Measurements from ENCODE around the gene ZIC5. TPM values are rescaled to one million over a fixed set of nuclear protein-coding genes. Genes with fewer than 3 reads are reported as not detected.
A peak's percentile ranks its signal among the peaks of the same experiment; 100 is the strongest.

Gene ZIC5
- total and polyA plus RNA-seq, 2 of the 13 experiments (the other 11 are each of a cell fraction or from before 2014, with no cell fraction given) = 0.02 to 0.07 TPM

GRCh38 chr13:99926014-99926731 is 45.4 kb downstream of the ZIC5 start:
- CTCF ChIA-PET (ENCODE audit: low intra/inter-chr PET ratio, low total read pairs) = no interaction called here
- no peaks in the 10 kb centered on the region for H3K36me3 ChIP-seq (replicated peaks in 1 of 2; ENCODE audit: control insufficient read depth in 1 of 2, insufficient read depth in 2 of 2, low read length in 2 of 2)
- H2AFZ ChIP-seq (ENCODE audit: low read length) = no peak overlapping the region
- H3K27ac ChIP-seq (ENCODE audit: extremely low read length, insufficient read depth, low read length) = no peak overlapping the region
- intact Hi-C loops (cut with micrococcal nuclease; ENCODE audit: unreplicated experiment) (no loop called here), in situ Hi-C loops (cut with HindIII; ENCODE audit: extremely low pct_ligation_motif_present, low pct_unique_long_range_greater_than_20kb) (no loop called here)
- H3K9me3 ChIP-seq (ENCODE audit: low read length) = no peaks in the 10 kb centered on the region
- TF ChIP-seq KAT7 (CRISPR knock-in tag; IDR thresholded peaks at IDR 0.05; ENCODE audit: borderline replicate concordance) (no peak), ZBTB33 (CRISPR knock-in tag; IDR thresholded peaks at IDR 0.05) (peak; percentile 62; the same call in 1 of the 2 replicates)
- no peak overlapping the region for H3K4me2 ChIP-seq (ENCODE audit: low read depth, low read length)
- H3K4me3 ChIP-seq (replicated peaks in 1 of 3; ENCODE audit: insufficient read depth in 1 of 3, low read depth in 2 of 3, low read length in 3 of 3) = no peak overlapping the region
- FAIRE-seq (no peak), DNase-seq (ENCODE audit: low spot score) (no peak), ATAC-seq (no peak; the same call in 2 of the 3 replicates)
- no TSS peak for BruUV-seq (replicated peaks)
- H3K9ac ChIP-seq (ENCODE audit: insufficient read depth, low read depth, low read length) = no peak overlapping the region
- H3K79me2 ChIP-seq (ENCODE audit: insufficient read depth, low read length) = no peaks in the 10 kb centered on the region
- H4K20me1 ChIP-seq (ENCODE audit: insufficient read depth, low read length) = no peaks in the 10 kb centered on the region
- peaks cover 2 to 7% of the 10 kb centered on the region in 2 experiments; a peak in 3 of 5 replicates for H3K27me3 ChIP-seq (ENCODE audit: control insufficient read depth in 1 of 2, insufficient read depth in 2 of 2, low read length in 2 of 2)
- H3K4me1 ChIP-seq (ENCODE audit: insufficient read depth, low read length) = peaks cover 26% of the 10 kb centered on the region
- WGBS (ENCODE audit: low lambda C conversion rate) = 68% methylated on average over 20 of the region's 29 CpGs
- POLR2A ChIA-PET = no interaction called here

GRCh38 chr13:99923877-99924582 is 47.5 kb downstream of the ZIC5 start:
- DNase-seq (ENCODE audit: low spot score) = no peak
- POLR2A ChIA-PET = no interaction called here
- no peak overlapping the region for H3K4me2 ChIP-seq (ENCODE audit: low read depth, low read length)
- peak; percentile 9; the same call in 1 of the 2 replicates for TF ChIP-seq CEBPG (CRISPR knock-in tag; IDR thresholded peaks at IDR 0.05)
- peak; percentile 46; the same call in 1 of the 2 replicates for TF ChIP-seq ZNF770 (CRISPR knock-in tag; IDR thresholded peaks at IDR 0.05)
- TF ChIP-seq THAP7 (CRISPR knock-in tag; IDR thresholded peaks at IDR 0.05) = no peak
- intact Hi-C loops (cut with micrococcal nuclease; ENCODE audit: unreplicated experiment) = no loop called here
- no peak for FAIRE-seq
- no peak for ATAC-seq
- 19% methylated on average over 6 of the region's 6 CpGs for WGBS (ENCODE audit: low lambda C conversion rate)
- in situ Hi-C loops (cut with HindIII; ENCODE audit: extremely low pct_ligation_motif_present, low pct_unique_long_range_greater_than_20kb) = no loop called here
- H3K27me3 ChIP-seq (ENCODE audit: control insufficient read depth in 1 of 2, insufficient read depth in 2 of 2, low read length in 2 of 2) = peaks cover 0 to 3% of the 10 kb centered on the region in 2 experiments; a peak in 3 of 5 replicates
- H4K20me1 ChIP-seq (ENCODE audit: insufficient read depth, low read length) = no peaks in the 10 kb centered on the region
- H3K79me2 ChIP-seq (ENCODE audit: insufficient read depth, low read length) = no peaks in the 10 kb centered on the region
- CTCF ChIA-PET (ENCODE audit: low intra/inter-chr PET ratio, low total read pairs) = no interaction called here
- H3K4me3 ChIP-seq (replicated peaks in 1 of 3; ENCODE audit: insufficient read depth in 1 of 3, low read depth in 2 of 3, low read length in 3 of 3) = no peak overlapping the region
- no peaks in the 10 kb centered on the region for H3K9me3 ChIP-seq (ENCODE audit: low read length)
- BruUV-seq (replicated peaks) = no TSS peak
- no peak overlapping the region for H3K9ac ChIP-seq (ENCODE audit: insufficient read depth, low read depth, low read length)
- peaks cover 15% of the 10 kb centered on the region; the same call in 1 of the 2 replicates for H3K4me1 ChIP-seq (ENCODE audit: insufficient read depth, low read length)
- no peak overlapping the region for H2AFZ ChIP-seq (ENCODE audit: low read length)
- no peak overlapping the region for H3K27ac ChIP-seq (ENCODE audit: extremely low read length, insufficient read depth, low read length)
- H3K36me3 ChIP-seq (replicated peaks in 1 of 2; ENCODE audit: control insufficient read depth in 1 of 2, insufficient read depth in 2 of 2, low read length in 2 of 2) = no peaks in the 10 kb centered on the region
